Calu3 (cell line): Measurements from ENCODE around the gene CHN2. TPM values are rescaled to one million over a fixed set of nuclear protein-coding genes. Genes with fewer than 3 reads are reported as not detected.

Experiments
- BruUV-seq: library from RNA; stranded (reverse); fragments of 400-500 nt; replicated peaks from 2 replicates; lab custom pipeline; 2021; lab: Mats Ljungman, UMichigan
- CTCF ChIA-PET: fragments of 300-600 bp; sonication (Branson Sonifier 250); formaldehyde crosslinking; loops from one replicate; lab custom pipeline; 2022; ENCODE audit warnings: antibody characterized with exemption; lab: Charles Lee
- DNase-seq: peaks from one replicate; pipeline ENCODE4 v3.0.0; 2022
- H3K27ac Mint-ChIP-seq: one replicate; pipeline ENCODE4 v1.8.0; 2022; ENCODE audit warnings: mixed read lengths; ENCODE audit not compliant: unreplicated experiment
- H3K27me3 Mint-ChIP-seq: one replicate; pipeline ENCODE4 v1.8.0; 2022; ENCODE audit warnings: mixed read lengths; ENCODE audit not compliant: unreplicated experiment
- H3K36me3 Mint-ChIP-seq: one replicate; pipeline ENCODE4 v1.8.0; 2022; ENCODE audit warnings: mild to moderate bottlenecking, moderate library complexity, mixed read lengths; ENCODE audit not compliant: insufficient read depth, unreplicated experiment
- H3K4me1 Mint-ChIP-seq: one replicate; pipeline ENCODE4 v1.8.0; 2022; ENCODE audit warnings: mild to moderate bottlenecking, low read depth, mixed read lengths; ENCODE audit not compliant: unreplicated experiment
- H3K4me3 Mint-ChIP-seq: one replicate; pipeline ENCODE4 v1.8.0; 2022; ENCODE audit warnings: mild to moderate bottlenecking, low read depth, moderate library complexity, mixed read lengths; ENCODE audit not compliant: unreplicated experiment
- H3K9me3 Mint-ChIP-seq: one replicate; pipeline ENCODE4 v1.8.0; 2022; ENCODE audit warnings: low read depth, mixed read lengths; ENCODE audit not compliant: unreplicated experiment
- intact Hi-C: fragments of 100-400 bp; cut with micrococcal nuclease; formaldehyde crosslinking; loops from one replicate; pipeline ENCODE4 v1.10.0; 2022; ENCODE audit not compliant: unreplicated experiment
- total RNA-seq: library from RNA; stranded (reverse); gene quantifications from 2 replicates; pipeline ENCODE4 v1.2.3, GENCODE V29; 2022
- TF ChIP-seq, protein P1 (sequence below): fragments of 200-600 bp; IDR thresholded peaks from one replicate; pipeline ENCODE4 v1.8.0; 2022; ENCODE audit warnings: antibody characterized with exemption; ENCODE audit not compliant: unreplicated experiment

The CHN2 gene
- total RNA-seq, 1 experiment from 2014 or later = 12.4 TPM

DNA sequence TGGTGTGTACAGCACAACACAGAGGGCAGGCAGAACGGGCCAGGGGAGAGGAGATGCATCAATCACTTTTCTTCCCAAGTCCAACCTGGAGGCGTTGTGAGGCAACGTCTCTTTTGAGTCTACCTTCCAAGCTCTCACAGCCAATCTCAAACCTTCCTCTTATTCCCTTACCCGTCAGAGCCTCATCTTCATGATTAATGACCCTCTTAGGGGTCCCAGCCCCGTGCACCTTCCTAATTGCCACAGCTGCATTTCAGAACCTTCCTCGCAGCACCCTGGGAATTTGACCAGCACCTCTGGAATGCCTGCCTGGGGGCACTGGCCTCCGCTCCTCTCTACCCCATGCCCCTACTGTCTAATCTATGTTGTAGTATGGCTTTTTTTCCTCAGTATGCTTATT lies 199.7 kb downstream of the CHN2 start:
- H3K27ac Mint-ChIP-seq = no peak overlapping the region
- no peaks in the 10 kb centered on the region for H3K4me1 Mint-ChIP-seq
- TF ChIP-seq, protein P1, sequence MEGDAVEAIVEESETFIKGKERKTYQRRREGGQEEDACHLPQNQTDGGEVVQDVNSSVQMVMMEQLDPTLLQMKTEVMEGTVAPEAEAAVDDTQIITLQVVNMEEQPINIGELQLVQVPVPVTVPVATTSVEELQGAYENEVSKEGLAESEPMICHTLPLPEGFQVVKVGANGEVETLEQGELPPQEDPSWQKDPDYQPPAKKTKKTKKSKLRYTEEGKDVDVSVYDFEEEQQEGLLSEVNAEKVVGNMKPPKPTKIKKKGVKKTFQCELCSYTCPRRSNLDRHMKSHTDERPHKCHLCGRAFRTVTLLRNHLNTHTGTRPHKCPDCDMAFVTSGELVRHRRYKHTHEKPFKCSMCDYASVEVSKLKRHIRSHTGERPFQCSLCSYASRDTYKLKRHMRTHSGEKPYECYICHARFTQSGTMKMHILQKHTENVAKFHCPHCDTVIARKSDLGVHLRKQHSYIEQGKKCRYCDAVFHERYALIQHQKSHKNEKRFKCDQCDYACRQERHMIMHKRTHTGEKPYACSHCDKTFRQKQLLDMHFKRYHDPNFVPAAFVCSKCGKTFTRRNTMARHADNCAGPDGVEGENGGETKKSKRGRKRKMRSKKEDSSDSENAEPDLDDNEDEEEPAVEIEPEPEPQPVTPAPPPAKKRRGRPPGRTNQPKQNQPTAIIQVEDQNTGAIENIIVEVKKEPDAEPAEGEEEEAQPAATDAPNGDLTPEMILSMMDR = no peak

DNA sequence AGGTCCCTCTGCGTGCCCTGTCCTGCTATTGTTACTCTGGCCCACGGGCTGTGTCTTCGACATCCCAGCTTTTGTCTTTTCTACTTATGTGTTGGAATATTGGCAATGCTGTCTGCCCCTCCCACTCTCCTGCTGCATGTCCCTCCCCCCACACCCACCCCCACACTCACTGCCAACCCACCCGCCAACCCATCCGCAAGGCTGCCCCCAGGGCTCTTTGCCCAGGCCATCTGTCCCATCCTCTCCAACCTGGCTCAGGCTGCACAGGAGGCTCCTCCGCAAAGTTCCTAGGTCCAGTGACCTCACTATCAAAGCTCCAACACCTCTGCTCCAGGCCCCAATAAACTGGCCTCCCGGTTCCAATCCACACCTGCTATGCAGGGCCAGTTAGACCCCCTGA lies 202.0 kb downstream of the CHN2 start:
- Mint-ChIP-seq H3K27me3 (peaks cover 7% of the 10 kb centered on the region), H3K36me3 (no peaks in the 10 kb centered on the region), H3K9me3 (no peaks in the 10 kb centered on the region), H3K27ac (no peak overlapping the region), H3K4me1 (no peaks in the 10 kb centered on the region), H3K4me3 (no peak overlapping the region)
- no TSS peak for BruUV-seq
- CTCF ChIA-PET = no interaction called here
- no peak for DNase-seq
- TF ChIP-seq, protein P1 = no peak
- intact Hi-C loops = no loop called here

More for the DNA sequence above, 199.7 kb downstream of the CHN2 start:
- no TSS peak for BruUV-seq
- Mint-ChIP-seq H3K27me3 (peaks cover 19% of the 10 kb centered on the region), H3K9me3 (no peaks in the 10 kb centered on the region), H3K4me3 (no peak overlapping the region), H3K36me3 (no peaks in the 10 kb centered on the region)
- intact Hi-C loops = no loop called here
- no peak for DNase-seq
- CTCF ChIA-PET = interaction anchor here (0.5 kb wide), 1 partner anchor 391 kb away, joined by 3 read pairs; no protein-coding TSS in a partner anchor

DNA sequence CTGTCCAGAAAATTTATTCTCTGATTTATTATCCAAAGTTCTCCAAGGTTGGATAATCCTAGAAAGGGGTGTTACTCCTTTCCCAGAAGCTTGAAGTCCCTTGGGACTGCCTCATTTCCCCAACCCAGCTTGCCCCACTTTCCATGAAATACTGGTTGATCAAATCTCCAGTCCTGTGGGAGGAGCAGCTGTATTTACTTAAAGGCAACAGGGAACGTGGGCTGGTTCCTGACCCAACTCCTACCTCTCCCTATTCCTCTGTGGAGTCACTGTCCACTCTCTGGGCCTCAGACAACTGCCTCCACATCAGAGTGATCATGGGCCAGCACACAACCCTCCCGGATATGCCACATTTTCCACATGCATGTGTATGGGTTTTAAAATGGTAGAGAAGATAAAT lies 202.8 kb downstream of the CHN2 start:
- BruUV-seq = no TSS peak
- no peak overlapping the region for H3K4me3 Mint-ChIP-seq
- CTCF ChIA-PET = interaction anchor here (1.3 kb wide), 1 partner anchor 475 kb away, joined by 4 read pairs; no protein-coding TSS in a partner anchor
- no peak overlapping the region for H3K27ac Mint-ChIP-seq
- no peak for DNase-seq
- TF ChIP-seq, protein P1 = no peak
- H3K9me3 Mint-ChIP-seq = no peaks in the 10 kb centered on the region
- no peaks in the 10 kb centered on the region for H3K4me1 Mint-ChIP-seq
- intact Hi-C loops = no loop called here
- no peaks in the 10 kb centered on the region for H3K36me3 Mint-ChIP-seq
- no peaks in the 10 kb centered on the region for H3K27me3 Mint-ChIP-seq

DNA sequence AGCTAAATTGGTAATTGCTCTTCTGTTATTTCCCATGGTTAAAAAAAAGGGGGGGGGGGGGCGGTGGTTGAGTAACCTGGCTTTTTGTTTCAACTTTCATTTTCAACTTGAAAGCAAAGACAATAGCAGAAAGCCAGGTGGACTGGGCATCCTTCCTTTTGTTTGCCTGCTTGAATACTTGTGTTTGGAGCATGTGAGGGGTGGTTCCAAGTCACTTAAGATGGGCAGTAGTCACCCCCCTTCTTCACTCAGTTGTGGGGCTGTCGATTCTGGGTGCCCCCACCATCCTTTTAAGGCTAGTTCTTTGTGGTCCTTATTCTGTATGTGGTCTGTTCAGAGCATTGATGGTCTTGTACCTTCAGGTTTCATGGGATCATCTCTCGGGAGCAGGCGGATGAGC lies 203.4 kb downstream of the CHN2 start:
- intact Hi-C loops = no loop called here
- Mint-ChIP-seq H3K4me3 (no peak overlapping the region), H3K27ac (no peak overlapping the region), H3K27me3 (no peaks in the 10 kb centered on the region), H3K9me3 (no peaks in the 10 kb centered on the region), H3K36me3 (no peaks in the 10 kb centered on the region), H3K4me1 (no peaks in the 10 kb centered on the region)
- no TSS peak for BruUV-seq
- DNase-seq = no peak
- TF ChIP-seq, protein P1 = no peak
- CTCF ChIA-PET = interaction anchor here (1.3 kb wide), 1 partner anchor 476 kb away, joined by 4 read pairs; no protein-coding TSS in a partner anchor
